ENCODE results near the gene MYADML2.

MYADML2 gene

DNA sequence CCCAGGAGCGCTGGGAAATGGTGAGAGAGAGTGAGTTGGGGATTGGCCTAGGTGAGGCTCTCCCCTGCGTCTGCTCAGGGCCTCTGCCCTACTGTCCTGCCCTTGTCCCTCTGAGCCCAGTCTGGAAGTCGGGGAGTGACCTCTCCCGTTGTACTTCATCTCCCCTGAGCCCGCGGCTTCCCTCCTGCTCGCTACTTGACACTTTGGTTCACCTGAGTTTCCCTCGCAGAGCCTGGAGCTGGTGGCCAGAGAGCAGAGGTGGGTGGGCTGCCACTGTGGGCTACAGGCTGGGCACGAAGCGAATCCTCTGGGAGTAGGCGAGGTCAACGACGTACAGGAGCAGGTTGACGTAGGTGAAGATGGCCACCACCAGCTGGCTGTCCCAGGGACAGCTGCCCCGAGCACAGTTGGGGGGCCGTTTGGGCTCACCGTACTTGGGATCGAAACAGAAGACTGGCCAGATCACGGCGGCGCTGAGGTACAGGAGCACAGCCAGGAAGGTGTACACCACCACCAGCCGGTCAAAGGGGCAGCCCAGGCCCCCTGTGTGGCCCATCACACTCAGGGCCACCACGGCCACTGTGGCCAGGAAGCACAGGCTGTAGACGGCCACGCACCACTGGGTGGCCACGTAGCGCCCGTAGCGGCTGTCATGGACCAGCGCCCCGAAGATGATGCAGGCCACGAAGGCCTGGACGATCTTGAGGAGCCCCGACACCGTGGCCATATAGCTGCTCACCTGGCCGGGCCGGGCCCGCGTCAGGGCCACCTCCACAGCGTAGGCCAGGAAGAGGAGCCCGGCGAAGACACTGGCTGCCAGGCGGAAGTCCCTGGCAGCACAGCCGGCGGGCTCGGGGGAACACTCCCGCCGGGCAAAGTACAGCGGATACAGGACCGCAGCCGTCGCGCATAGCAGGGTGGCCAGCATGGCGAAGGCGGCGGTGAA, 6.2 kb downstream of the MYADML2 start:
- DNase-seq (ENCODE audit: low read depth in 4 of 4, low spot score in 1 of 4): no peak

- DNase-seq (ENCODE audit: low read depth in 4 of 4, low spot score in 1 of 4): no peak
Measured at GRCh38 chr17:81939881-81940385, 7.1 kb downstream of the MYADML2 start.

DNA sequence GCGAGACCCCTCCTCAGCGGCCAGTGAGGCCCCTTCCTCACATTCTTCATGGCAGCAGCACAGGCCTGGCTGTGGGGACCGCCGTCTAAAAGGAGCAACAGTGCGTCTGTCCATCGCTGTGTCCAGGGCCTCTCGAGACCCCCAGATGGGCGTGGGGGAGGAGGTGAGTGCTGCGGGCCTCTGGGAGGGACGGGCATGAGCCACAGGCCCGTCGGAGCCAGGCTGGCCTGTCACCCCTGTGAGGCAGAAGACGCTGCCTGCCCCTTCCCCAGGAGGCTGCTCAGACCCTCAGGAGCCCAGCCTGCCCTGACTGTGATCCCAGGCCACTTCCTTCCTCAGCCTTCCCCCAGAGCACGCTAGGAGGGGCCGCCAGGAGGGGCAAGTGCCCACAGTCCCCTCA, 7.8 kb downstream of the MYADML2 start:
- DNase-seq (ENCODE audit: low read depth in 4 of 4, low spot score in 1 of 4): no peak

- no peak for DNase-seq (ENCODE audit: low read depth in 4 of 4, low spot score in 1 of 4)
Measured at GRCh38 chr17:81935709-81936084, 11.3 kb downstream of the MYADML2 start.

GRCh38 chr17:81934850-81935708, 12.0 kb downstream of the MYADML2 start:
- no peak for DNase-seq (ENCODE audit: low read depth in 4 of 4, low spot score in 1 of 4)

GRCh38 chr17:81934098-81934757, 12.8 kb downstream of the MYADML2 start:
- no peak for DNase-seq (ENCODE audit: low read depth in 4 of 4, low spot score in 1 of 4)

GRCh38 chr17:81933178-81933699, 13.8 kb downstream of the MYADML2 start:
- DNase-seq (ENCODE audit: low read depth in 4 of 4, low spot score in 1 of 4): no peak

GRCh38 chr17:81932333-81932983, 14.6 kb downstream of the MYADML2 start:
- DNase-seq (ENCODE audit: low read depth in 4 of 4, low spot score in 1 of 4): no peak

- DNase-seq (ENCODE audit: low read depth in 4 of 4, low spot score in 1 of 4): no peak
Measured at GRCh38 chr17:81931557-81932332, 15.3 kb downstream of the MYADML2 start.

GRCh38 chr17:81931189-81931556, 15.9 kb downstream of the MYADML2 start:
- no peak for DNase-seq (ENCODE audit: low read depth in 4 of 4, low spot score in 1 of 4)

- no peak for DNase-seq (ENCODE audit: low read depth in 4 of 4, low spot score in 1 of 4)
Measured at GRCh38 chr17:81930142-81931125, 16.6 kb downstream of the MYADML2 start.

DNA sequence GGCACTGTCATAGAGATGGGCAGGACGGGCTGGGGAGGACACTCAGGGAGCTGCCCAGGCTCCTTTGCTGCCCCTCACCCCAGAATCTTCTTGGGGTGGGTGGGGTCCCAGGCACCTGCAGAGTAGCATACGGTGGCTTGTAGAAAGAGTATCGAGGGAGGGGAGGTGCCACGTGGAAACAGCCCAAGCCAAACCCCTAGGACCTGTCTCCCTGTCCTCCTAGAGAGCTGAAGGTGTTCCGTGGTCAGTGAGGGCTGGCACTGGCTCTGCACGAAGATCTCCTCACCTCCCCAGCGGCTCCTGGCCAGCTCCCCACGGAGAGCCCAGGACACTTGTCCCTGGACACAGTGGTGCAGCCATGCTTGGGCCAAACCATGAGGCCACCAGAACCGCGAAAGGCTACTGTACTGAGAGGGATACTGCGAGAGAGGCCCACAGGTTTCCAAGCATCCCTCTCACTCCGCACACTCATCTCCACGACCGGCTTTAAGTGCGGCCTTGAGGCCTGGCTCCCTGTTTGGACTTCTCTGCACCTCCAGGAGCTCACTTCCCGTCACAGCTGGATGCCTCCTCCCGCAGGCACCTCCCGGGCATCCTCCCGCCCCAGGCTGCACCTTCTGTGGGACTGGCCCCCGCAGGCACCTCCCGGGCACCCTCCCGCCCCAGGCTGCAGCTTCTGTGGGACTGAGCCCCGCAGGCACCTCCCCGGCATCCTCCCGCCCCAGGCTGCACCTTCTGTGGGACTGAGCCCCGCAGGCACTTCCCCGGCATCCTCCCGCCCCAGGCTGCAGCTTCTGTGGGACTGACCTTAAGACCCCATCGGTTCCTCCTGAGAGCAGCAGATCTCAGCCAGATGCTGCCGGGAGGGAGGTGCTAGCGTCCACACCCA, 17.5 kb downstream of the MYADML2 start:
- no peak for DNase-seq (ENCODE audit: low read depth in 4 of 4, low spot score in 1 of 4)

GRCh38 chr17:81928544-81929252, 18.3 kb downstream of the MYADML2 start:
- DNase-seq (ENCODE audit: low read depth in 4 of 4, low spot score in 1 of 4): no peak

DNA sequence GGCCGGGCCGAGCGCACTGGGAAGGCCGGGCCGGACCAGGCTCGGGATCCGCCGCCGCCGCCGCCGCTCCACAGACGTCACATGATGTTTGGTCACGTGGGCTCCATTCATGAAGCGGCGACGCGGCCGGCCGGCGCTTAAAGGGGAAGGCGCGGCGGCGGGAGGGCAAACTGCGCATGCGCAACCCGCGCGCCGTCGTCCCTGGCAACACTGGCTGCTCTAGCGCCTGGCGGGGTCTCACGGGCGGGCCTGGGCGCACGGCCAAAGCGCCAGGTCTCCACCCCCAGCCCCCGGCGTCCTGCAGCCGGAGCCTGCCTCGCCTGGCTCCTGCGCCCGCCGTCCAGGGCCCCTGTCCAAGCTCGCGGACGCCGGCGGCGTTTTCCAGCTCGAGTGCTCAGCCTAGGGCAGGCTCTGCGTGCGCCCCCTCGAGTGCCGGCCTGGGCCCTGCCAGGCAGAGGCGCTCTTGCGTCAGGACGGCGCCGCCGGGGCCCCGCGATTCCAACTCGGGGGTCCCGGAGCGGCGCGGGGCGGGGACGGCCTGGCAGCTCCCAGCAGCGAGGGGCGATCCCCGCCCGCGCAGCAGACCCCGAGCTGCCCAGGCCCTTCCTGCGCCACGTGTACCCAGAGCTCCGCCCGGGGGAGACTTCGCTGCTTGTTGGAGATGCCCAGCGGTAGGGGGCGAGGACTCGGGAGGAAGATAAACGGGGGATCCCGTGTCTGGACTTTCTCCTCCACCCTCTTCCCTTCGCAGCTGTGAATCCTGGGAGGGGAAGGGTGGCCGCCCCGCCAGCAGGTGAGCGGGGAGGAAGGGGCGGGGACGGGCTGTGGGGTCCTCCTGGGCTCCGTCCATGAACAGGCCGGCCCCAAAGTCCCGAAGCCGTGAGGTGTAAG, 19.1 kb downstream of the MYADML2 start, which contains the start of gene MAFG:
TSS of gene MAFG (minus strand) at position 83 of the 891 bp plus-strand sequence. CDS start 4,550 bp downstream, outside the sequence.
- DNase-seq (ENCODE audit: low read depth in 4 of 4, low spot score in 1 of 4): peak; percentile 76 to 85 (median 80)

DNA sequence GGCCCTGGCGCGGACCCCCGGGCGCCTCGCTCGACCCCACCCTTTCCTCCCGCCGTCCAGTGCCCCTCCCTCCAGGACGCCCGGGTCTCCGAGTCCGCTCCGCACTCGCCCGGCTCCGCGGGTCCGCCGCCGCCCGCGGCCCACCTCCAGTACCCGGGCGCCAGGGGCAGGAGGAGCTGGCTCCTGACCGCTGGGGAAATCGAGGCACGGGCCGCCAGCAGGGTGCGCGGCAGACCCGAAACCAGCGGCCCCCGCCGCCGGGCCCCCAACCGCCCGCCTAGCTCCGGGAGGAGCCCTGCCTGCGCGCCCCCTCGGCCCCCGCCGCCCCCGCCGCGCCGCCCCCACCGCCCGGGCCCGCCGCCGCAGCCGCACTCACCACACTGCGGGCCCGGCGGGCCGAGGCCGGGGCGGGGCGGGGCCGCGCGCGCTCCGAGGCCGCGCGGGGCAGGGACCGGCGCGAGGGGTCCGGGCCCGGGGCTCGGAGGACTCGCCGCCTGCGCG, 19.8 kb downstream of the MYADML2 start:
- no peak for DNase-seq (ENCODE audit: low read depth in 4 of 4, low spot score in 1 of 4)
